Cerebellar nuclear complex (tissue), 1 donor: ENCODE data around the gene RNF38.
"Not testable (repeated sequence)": the region's sequence is repeated elsewhere in the genome, so short reads cannot be mapped to it uniquely, and the experiment has no call there.

Source experiments
- DNase-seq, 2 experiments: peaks; one replicate each; lab custom pipeline; 2025; lab: John Stamatoyannopoulos, UW

The RNF38 gene

GRCh38 chr9:36407122-36407723, 7.2 kb upstream of the RNF38 start:
- DNase-seq = peak in 1 of 2 experiments; percentile 8

- DNase-seq = no peak
Observed at GRCh38 chr9:36402536-36402935, 2.5 kb upstream of the RNF38 start.

- DNase-seq = no peak
Observed at GRCh38 chr9:36401897-36402480, 1.9 kb upstream of the RNF38 start.

- no peak for DNase-seq
Observed at GRCh38 chr9:36401164-36401740, 1.2 kb upstream of the RNF38 start.

GRCh38 chr9:36400332-36401163, 479 bp upstream of the RNF38 start:
- DNase-seq = peak in 1 of 2 experiments; percentile 31

GRCh38 chr9:36398745-36399144, 1.3 kb downstream of the RNF38 start:
- DNase-seq = no peak

- no peak for DNase-seq
Observed at GRCh38 chr9:36396985-36397384, 3.1 kb downstream of the RNF38 start.

- no peak for DNase-seq
Observed at GRCh38 chr9:36392489-36392888, 7.6 kb downstream of the RNF38 start.

GRCh38 chr9:36389590-36389989, 10.5 kb downstream of the RNF38 start:
- DNase-seq = no peak

GRCh38 chr9:36386396-36386965, 13.6 kb downstream of the RNF38 start:
- DNase-seq = not testable (repeated sequence)

GRCh38 chr9:36382484-36382883, 17.6 kb downstream of the RNF38 start:
- DNase-seq = no peak

- DNase-seq = no peak
Observed at GRCh38 chr9:36364577-36364976, 35.5 kb downstream of the RNF38 start.

- no peak for DNase-seq
Observed at GRCh38 chr9:36363448-36363847, 36.6 kb downstream of the RNF38 start.

GRCh38 chr9:36358486-36358885, 41.6 kb downstream of the RNF38 start:
- no peak for DNase-seq

GRCh38 chr9:36357639-36358038, 42.4 kb downstream of the RNF38 start:
- DNase-seq = no peak

- DNase-seq = no peak
Observed at GRCh38 chr9:36346569-36346968, 53.5 kb downstream of the RNF38 start.

- no peak for DNase-seq
Observed at GRCh38 chr9:36345103-36345846, 54.8 kb downstream of the RNF38 start.

- DNase-seq = no peak
Observed at GRCh38 chr9:36341936-36342577, 58.0 kb downstream of the RNF38 start.

GRCh38 chr9:36337865-36338264, 62.2 kb downstream of the RNF38 start:
- DNase-seq = no peak

- no peak for DNase-seq
Observed at GRCh38 chr9:36337002-36337401, 63.1 kb downstream of the RNF38 start.
